ENCODE data around the gene PRKAB2. TPM values are rescaled to one million over a fixed set of nuclear protein-coding genes. Genes with fewer than 3 reads are reported as not detected.

Gene PRKAB2
- total and polyA plus RNA-seq, 9 of the 15 experiments (the other 6 are each of a cell fraction or from before 2014, with no cell fraction given): 2.3 to 20.8 (median 7.9) TPM

DNA sequence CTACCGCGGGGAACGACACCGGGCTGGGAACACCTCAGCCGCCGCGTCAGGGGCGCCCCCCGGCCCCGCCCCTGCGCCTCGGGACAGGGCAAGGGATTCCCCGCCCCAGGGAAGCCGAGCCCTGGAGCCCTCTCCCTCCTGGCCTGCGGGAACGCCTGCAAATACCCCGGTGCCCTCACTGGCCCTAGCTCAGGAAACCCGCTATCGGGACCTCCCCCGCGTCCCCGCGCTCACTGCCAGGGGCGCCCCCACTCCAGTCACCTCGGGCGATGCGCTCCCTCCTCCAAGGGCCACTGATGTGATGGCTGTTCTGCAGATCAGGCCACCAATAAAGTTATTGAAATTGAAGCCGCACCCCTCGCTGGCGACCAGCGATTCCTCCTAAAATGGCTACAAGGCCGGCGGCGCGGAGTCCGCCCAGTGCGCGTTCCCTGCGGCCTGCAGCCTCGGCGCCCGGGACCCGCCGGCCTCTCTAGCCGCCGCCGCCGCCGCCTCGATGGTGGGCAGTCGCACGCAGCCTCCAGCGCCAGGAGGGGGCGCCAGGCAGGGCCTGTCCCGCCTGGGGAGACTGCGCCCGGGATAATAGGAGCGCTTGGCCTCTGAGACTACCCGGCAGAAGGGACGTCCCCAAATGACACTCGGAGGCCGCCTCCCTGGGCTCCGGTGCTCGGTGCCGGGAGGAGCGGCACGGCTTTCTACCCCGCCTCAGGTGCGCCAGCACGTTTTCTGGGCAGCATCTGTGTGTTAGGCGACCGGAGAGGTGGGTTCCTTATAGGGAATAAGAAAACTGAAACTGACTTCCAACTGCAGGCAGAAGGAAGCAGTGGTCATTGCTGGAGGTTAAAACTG, at the start of gene PRKAB2 (continued):
- TF ChIP-seq, protein P1, sequence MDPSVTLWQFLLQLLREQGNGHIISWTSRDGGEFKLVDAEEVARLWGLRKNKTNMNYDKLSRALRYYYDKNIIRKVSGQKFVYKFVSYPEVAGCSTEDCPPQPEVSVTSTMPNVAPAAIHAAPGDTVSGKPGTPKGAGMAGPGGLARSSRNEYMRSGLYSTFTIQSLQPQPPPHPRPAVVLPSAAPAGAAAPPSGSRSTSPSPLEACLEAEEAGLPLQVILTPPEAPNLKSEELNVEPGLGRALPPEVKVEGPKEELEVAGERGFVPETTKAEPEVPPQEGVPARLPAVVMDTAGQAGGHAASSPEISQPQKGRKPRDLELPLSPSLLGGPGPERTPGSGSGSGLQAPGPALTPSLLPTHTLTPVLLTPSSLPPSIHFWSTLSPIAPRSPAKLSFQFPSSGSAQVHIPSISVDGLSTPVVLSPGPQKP (CRISPR knock-in tag; IDR thresholded peaks at IDR 0.05): no peak
- TF ChIP-seq SP1 (CRISPR knock-in tag; IDR thresholded peaks at IDR 0.05) (peak; percentile 93), CBFB (CRISPR knock-in tag; IDR thresholded peaks at IDR 0.05) (0 out of 2 replicates have a peak, but pooled peaks have one; percentile 12), ZC3H4 (CRISPR knock-in tag; IDR thresholded peaks at IDR 0.05; ENCODE audit: borderline replicate concordance) (no peak), NONO (IDR thresholded peaks at IDR 0.05; ENCODE audit: low read depth in 2 of 2, low read length in 1 of 2) (peak in 1 of 2 experiments; percentile 75; a peak in 1 of 4 replicates), HSF4 (CRISPR knock-in tag; IDR thresholded peaks at IDR 0.05; ENCODE audit: borderline replicate concordance) (no peak), SNIP1 (IDR thresholded peaks at IDR 0.05; ENCODE audit: low read depth) (no peak), OTX1 (CRISPR knock-in tag; IDR thresholded peaks at IDR 0.05) (no peak), ZFP1 (CRISPR knock-in tag; IDR thresholded peaks at IDR 0.05) (no peak), ZNF274 (IDR thresholded peaks at IDR 0.05; ENCODE audit: borderline replicate concordance, low read depth, low read length) (no peak), GABPA (tag; conservative IDR thresholded peaks at IDR 0.05; ENCODE audit: low read depth) (peak; percentile 56; the same call in 1 of the 2 replicates), RBM22 (IDR thresholded peaks at IDR 0.05; ENCODE audit: low read depth, low read length, poor library complexity, severe bottlenecking) (peak; percentile 21), NR2C2 (CRISPR knock-in tag; IDR thresholded peaks at IDR 0.05) (0 out of 2 replicates have a peak, but pooled peaks have one; percentile 55), NR2C2 (tag; IDR thresholded peaks at IDR 0.05) (no peak; the same call in 1 of the 2 replicates)
- TF ChIP-seq, protein P2, sequence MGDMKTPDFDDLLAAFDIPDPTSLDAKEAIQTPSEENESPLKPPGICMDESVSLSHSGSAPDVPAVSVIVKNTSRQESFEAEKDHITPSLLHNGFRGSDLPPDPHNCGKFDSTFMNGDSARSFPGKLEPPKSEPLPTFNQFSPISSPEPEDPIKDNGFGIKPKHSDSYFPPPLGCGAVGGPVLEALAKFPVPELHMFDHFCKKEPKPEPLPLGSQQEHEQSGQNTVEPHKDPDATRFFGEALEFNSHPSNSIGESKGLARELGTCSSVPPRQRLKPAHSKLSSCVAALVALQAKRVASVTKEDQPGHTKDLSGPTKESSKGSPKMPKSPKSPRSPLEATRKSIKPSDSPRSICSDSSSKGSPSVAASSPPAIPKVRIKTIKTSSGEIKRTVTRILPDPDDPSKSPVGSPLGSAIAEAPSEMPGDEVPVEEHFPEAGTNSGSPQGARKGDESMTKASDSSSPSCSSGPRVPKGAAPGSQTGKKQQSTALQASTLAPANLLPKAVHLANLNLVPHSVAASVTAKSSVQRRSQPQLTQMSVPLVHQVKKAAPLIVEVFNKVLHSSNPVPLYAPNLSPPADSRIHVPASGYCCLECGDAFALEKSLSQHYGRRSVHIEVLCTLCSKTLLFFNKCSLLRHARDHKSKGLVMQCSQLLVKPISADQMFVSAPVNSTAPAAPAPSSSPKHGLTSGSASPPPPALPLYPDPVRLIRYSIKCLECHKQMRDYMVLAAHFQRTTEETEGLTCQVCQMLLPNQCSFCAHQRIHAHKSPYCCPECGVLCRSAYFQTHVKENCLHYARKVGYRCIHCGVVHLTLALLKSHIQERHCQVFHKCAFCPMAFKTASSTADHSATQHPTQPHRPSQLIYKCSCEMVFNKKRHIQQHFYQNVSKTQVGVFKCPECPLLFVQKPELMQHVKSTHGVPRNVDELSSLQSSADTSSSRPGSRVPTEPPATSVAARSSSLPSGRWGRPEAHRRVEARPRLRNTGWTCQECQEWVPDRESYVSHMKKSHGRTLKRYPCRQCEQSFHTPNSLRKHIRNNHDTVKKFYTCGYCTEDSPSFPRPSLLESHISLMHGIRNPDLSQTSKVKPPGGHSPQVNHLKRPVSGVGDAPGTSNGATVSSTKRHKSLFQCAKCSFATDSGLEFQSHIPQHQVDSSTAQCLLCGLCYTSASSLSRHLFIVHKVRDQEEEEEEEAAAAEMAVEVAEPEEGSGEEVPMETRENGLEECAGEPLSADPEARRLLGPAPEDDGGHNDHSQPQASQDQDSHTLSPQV (IDR thresholded peaks at IDR 0.05): peak; percentile 70; the same call in 1 of the 2 replicates
- TF ChIP-seq, protein P3, sequence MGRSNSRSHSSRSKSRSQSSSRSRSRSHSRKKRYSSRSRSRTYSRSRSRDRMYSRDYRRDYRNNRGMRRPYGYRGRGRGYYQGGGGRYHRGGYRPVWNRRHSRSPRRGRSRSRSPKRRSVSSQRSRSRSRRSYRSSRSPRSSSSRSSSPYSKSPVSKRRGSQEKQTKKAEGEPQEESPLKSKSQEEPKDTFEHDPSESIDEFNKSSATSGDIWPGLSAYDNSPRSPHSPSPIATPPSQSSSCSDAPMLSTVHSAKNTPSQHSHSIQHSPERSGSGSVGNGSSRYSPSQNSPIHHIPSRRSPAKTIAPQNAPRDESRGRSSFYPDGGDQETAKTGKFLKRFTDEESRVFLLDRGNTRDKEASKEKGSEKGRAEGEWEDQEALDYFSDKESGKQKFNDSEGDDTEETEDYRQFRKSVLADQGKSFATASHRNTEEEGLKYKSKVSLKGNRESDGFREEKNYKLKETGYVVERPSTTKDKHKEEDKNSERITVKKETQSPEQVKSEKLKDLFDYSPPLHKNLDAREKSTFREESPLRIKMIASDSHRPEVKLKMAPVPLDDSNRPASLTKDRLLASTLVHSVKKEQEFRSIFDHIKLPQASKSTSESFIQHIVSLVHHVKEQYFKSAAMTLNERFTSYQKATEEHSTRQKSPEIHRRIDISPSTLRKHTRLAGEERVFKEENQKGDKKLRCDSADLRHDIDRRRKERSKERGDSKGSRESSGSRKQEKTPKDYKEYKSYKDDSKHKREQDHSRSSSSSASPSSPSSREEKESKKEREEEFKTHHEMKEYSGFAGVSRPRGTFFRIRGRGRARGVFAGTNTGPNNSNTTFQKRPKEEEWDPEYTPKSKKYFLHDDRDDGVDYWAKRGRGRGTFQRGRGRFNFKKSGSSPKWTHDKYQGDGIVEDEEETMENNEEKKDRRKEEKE (IDR thresholded peaks at IDR 0.05; ENCODE audit: borderline replicate concordance in 1 of 2, control insufficient read depth in 1 of 2, low read depth in 2 of 2, low read length in 1 of 2): peak; percentile 78 to 80; a peak in 2 of 4 replicates
